ENCODE measurements around the gene CDS2.

The CDS2 gene

DNA sequence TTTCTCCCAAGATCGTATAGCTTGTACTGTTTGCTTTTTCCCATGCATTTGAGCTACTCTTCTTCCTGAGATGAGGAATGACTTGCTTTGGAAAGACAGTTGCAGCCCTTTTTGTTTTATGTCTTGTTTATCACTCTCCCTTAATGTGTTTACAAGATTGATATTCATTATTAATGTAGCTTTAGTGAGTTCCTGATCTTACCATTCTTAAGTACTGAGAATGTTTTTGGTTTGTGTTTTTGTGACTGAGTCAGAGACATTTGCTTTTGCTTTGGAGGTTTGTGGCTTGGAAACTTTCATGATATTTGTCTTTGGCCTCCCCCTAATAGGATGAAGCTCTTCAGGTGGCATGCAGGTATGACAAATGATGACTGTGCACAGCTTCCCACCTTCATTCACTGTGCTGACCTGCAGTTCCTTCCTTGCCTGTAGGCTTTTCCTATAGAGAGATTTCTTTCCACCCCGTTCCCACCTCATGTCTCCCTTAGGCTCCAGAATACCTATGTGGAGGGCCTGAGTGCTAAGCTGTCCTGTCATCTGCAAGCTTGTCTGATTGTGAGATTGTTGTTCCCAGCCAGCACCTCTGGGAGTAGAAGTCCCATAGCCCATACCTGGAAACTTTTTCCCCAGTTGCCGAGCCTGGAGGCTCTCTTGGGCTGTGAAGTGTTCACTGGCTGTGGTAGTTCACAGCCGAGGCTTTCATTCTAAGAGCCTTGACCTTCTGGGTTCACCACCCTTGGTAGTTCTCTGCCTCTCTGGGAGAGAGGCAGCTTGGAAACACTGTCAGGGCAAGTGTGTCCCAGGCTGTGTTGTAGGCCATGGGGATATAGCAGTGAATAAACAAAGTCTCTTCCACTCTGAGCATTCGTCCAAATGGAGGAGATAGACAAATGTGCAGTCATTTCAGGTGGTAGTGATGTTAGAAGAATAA is 27.1 kb downstream of the CDS2 start:
- DNase-seq (ENCODE audit: low read depth) = peak; percentile 12

DNA sequence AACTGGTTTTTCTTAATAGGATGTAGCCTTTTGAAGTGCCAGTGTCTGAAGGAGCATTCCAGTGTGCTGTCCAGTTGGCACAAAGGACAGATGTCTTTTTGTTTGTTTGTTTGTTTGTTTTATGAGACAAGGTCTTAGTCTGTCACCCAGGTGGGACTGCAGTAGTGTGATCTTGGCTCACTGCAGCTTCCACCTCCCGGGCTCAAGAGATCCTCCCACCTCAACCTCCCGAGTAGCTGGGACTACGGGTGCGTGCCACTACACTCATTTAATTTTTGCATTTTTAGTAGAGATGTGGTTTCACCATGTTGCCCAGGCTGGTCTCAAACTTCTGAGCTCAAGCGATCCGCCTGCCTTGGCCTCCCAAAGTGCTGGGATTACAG is 27.7 kb downstream of the CDS2 start:
- DNase-seq (ENCODE audit: low read depth) = no peak

DNA sequence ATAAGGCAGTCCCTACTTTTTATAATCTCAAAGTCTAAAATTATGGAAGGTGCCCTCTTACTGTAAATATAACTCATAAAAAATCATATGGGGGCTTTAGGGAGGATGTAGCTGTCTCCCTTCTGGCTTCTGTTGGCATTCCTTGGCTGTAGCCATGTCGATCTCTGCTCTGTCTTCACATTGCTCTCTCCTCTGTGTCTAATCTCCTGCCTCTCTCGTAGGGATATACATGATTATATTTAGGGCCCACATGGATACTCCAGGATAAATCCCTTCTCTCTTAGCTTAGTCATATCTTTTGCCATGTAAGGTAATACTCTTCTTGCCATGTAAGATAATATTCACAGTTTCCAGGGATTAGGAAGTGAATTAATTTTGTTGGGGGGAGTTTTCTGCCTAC is 28.6 kb downstream of the CDS2 start:
- DNase-seq (ENCODE audit: low read depth) = no peak

DNA sequence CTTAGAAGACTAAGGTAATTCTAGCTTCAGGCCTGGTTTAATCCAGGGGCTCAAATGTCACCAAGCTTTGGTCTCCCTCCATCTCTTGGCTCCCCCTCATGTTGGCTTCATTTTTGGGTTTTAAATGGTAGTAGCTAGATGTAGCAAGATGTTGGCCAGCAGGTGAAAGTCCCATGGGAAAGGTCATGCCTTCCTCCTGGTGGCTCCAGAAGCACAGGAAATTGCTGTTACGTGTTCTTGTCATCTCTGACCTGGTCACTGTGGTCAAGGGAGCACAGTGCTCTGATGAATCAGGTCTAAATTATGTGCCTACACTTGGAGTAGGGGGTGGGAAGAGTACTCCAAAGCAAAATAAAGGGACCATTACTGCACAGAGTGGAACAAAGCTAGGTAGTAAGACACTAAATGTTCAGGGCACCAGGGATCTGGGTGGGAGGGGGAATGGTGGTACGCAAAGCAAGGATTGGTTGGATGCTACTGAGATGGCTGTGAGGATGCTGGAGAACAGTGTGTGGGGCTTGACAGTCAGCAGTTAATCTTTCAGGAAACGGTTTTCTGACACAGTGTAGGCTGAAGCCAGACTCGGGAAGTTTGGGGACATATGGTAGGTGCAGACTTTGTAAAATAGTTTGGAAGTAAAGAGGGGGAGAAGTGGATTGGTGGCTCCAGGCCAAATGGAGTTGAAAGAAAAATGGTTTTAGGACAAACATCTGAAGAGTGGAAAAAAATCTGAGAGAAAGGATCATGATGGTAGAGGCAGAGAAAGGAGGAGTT is 30.1 kb downstream of the CDS2 start:
- DNase-seq (ENCODE audit: low read depth) = peak; percentile 84

DNA sequence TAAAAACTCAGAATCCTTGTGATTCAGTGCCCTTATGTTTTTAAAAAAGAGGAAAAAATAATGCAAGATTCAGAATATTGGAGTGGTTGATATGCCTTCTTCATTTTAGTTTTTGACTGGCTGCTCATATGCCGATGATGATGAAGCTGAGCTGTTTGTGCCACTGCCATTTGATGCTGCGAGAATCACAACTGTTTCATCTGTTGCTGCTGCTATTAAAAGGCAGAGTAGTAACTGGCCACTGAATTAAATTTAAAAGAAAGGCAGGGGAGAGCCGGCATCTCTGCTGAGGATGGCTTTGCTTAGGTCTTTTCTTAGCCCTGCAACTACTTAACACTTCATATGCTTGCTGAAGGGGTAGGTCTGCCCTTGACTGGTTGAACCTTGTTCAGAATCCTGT is 33.1 kb downstream of the CDS2 start:
- DNase-seq (ENCODE audit: low read depth) = no peak

DNA sequence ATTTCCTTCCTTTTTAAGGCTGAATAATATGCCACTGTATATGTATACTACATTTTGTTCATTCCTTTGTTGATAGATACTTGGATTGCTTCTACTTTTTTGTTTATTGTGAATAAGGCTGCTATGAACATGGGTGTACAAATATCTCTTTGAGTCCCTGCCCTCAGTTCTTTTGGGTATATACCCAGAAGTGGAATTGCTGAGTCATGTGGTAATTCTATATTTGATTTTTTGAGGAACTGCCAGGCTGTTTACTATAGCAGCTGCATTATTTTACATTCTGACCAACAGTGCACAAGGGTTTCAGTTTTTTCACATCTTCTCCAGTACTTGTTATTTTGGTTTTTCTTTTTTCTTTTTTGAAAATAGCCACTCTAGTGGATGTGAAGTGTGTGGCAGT is 34.1 kb downstream of the CDS2 start:
- DNase-seq (ENCODE audit: low read depth) = peak; percentile 9

DNA sequence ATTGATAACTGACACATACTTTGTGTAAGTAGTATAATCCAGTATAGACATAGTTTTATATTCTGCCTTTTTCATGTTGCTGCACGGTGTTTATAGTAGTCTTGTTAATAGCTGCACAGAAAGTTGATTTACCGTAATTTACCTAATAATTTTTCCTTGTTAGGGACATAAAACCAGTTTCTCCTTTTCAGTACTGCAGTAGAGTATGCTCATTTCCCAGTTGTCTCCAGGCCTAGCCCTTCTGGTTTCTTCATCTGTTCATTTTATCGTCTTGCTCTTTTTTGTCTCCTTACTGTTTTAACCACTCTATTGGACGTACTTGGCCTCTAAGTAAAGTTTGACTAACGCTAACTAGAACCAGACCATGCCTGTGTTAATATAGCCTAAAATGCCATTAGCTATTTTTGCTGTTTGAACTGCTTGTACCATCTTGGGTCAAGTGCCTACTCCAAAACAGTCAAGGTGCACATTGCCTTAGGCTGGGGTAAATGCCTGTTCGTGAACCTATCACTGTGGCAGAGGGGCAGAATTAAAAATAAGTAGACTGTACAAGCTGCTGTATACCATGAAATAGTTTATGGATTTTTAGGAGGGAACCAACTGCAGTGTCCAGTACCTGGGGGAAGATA is 34.8 kb downstream of the CDS2 start:
- no peak for DNase-seq (ENCODE audit: low read depth)

DNA sequence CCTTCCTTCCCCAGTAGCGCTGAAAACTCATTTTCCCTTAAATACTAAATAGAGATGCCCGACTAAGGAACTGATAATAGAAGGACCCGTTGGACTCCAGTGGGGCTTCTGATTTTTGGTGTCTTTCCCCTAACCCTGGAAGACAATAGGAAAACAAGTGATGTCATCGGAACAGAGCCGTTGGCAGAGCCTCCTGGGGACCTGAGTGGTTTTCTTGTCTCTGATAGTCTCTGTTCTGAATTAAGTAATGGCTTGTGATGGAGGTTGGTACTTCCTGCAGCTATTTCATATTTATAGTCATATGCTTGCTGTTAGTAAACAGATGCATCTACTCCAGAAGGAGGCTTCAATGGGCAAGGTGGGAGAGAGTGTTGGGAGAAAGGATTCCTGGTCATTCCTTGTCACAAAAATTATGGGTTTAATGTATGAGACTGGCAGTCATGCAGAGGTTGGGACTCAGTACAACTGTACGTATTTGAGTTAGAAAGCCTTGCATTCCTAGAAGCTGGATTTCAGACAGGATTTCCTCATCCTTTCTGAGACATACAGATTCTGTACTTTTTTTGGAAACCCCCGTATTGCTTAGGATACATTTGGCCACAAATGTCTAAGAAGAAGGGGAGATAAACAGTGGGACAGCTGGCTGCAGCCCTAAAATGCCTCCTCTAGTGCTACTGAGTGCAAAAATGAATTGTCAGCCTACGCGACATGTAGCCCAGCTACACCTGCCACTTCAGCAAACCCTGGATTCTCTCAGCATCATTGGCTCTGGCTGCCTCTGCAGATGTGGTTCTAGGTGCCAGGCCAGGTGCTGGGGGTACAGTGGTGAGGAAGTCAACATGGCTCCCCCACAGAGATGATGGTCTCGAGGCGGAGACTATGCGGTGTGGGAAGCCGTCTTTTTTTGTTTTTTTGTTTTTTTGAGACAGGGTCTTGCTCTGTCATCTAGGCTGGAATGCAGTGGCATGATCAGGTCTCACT is 38.1 kb downstream of the CDS2 start:
- DNase-seq (ENCODE audit: low read depth) = no peak

DNA sequence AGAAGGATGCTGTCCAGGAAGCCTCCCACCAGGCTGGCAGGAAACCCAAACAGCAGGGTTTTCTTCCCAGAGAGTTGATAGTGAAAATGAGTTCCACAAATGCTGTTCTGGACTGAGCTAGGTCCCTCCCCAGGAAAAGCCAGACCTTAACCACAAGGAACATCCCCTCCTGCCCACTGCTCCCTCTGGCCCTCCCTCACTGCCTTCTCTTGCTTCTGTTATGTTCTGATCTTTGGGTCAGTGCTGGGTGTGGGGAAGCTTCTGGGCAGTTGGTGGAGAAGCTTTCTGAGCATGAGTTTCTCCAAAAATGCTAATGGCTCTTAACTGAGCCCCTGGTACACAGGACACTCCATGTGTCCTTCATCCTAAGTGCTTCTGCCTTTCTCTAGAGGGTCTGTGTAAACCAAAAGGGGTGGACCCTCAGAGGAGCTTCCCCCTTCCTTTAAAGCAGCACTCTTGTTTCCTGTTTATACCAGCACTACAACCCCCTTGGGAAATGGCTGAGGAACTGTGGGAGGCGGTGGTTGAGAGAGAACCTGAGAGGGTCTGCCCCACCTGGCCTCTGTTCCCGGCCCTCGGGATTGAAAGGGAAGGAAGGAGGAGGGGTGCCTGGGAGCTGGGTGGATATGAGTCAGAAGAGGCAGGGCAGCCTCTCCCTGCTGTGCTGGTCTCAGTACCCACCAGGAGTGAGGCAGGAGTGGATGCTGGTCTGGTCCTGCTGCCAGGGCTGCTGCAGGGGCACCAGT is 42.0 kb downstream of the CDS2 start:
- peak; percentile 52 for DNase-seq (ENCODE audit: low read depth)

DNA sequence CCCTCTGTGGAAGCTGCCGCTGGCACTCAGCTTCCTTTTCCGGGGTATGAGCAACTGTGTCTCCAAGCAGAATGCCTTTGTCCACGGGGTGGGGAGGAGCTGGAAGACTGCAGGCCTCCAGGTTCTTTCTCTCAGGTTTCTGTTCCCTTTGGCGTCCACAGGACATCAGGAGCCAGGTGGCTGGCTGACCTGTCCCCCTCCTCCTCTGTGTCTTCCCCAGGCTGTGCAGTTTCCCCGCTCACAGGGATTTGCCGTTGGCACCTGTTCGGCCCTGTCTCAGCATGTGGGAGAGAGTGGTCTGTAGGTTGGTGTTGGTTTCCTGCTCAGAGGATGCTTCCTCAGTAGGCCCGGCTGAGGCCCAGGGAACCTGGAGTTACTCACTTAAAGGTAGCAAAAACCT is 43.5 kb downstream of the CDS2 start:
- DNase-seq (ENCODE audit: low read depth) = no peak

DNA sequence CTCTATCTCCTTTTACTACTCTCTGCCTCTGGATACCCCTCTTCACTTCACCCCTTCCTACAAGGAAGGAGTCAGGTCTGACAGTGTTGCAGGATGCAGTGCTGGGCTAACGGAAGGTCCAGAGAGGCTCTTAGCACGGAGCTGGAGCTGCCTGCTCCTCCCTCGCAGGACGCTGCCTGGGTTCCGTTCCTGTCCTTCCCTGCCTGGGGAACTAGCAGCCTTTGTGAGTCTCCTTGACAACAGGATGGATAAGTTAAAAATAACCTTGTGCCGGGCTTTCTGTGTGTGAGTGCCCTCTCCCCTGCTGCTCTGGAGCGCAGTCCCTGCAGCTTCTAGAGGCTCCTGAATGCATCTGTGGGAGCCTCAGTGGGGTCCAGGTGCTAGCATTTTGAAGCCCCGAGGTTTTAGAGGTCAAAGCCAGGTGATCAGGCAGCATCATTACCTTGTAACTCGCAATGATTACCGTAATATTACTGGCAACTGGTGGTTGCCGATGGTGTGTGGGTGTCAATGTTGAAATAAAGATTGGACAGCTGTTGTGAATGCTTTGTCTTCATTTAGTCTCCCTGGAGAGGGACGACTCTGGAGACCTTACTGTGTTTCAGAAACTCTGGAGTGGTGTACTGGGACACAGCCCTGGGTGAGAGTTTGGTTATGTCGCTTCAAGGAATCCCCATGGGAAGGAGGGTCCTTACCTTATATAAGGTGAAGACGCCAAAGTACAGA is 44.4 kb downstream of the CDS2 start:
- no peak for DNase-seq (ENCODE audit: low read depth)

DNA sequence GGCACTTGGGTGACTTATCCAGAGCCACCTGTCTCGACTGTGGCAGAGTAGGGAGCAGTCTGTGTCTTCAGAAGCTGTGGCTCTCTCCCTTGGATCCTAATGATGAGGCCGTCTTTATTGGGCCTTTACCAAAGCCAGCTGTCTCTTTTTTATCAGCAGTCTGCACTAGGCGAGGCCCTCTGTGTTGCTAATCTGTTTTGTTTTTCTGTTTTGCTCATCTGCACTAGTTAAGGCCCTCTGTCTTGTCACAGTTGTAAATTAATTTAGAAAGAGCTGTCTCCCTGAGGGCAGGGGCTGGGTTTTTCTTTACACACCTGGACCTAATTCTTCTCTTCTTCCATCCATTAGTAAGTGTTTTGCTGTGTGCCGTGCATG is 45.0 kb downstream of the CDS2 start:
- no peak for DNase-seq (ENCODE audit: low read depth)

DNA sequence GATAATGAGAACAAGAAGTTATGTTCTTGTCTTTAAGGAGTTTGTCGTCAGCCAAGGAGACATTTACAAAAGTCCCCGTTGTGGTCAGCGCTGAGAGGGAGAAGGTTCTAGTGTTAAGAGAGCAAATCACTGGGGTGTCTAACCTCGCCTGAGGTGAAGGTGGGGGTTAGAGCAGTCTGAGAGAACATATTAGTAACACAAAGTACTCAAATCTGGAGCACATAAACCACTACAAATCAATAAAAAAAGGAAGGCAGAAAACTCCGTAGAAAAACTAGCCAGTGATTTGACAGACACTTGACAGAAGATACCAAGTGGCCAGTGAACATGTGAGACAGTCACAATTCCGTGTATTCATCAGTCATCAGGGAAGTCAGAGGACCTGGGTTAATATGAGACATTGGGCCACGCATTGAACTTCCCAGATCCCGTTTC is 45.4 kb downstream of the CDS2 start:
- DNase-seq (ENCODE audit: low read depth) = no peak

DNA sequence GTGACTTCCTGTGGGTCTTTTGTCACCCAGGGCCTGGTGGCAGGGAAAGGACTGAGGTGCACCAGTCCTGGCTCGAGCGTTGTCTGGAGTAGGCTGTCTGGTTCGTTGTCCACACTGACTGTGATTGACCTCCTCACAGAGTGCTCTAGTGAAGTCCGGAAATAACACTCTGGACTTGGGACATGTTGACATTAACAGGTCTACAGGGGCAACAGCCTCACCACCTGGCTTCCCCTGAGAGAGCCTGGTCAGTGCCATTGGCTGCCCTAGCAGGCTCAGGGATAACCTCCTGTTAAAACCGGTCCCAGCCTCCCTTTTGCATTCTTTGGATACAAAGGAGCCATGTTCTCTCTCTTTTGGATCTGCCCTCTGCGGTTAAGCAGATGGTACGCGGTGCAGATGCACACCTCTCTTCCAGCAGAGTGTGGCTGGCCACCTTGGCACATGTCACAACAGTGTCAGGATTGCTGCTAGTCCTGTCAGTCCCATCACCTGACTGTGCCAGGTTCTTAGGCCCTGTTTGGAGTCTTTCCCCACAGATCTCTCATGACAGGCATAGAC is 46.2 kb downstream of the CDS2 start:
- DNase-seq (ENCODE audit: low read depth) = no peak

DNA sequence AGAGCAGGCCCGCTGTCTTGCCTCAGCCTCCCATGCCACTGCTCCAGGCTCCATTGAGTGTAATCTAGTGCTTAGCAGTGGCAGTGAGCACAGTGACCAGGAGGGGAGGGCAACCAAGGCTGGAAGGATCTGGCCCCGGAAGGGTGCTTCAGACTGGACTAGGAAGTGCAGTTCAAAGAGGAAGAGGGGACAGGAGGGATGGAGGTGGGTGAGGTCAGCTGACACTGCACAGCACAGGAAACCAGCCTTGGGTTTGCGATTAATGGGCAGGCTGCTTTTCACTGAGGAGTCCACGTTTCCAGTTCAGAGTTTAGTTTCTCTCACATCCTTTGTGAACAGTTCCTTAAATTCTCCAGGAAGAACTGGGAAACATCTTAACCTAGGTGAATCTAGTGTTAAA is 46.9 kb downstream of the CDS2 start:
- DNase-seq (ENCODE audit: low read depth) = no peak

DNA sequence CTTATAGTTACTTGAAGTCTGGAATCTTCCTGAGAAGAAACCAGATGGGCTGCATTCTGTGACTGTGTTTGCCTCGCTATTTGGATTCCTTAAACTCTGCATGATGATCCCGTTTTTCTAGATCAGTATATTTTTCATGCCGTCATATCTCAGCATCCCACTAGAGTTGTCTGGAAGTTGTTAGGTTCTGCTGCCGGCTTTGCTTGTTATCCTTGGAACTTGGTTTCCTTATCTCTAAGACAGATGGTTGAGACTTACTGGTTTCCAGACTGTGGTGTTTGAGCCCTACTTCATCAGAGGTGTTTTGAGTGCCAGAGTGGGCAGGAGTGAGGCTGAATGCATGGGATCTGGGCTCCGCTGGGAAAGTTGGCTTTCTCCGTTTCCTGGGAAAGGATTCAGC is 50.3 kb downstream of the CDS2 start:
- no peak for DNase-seq (ENCODE audit: low read depth)

DNA sequence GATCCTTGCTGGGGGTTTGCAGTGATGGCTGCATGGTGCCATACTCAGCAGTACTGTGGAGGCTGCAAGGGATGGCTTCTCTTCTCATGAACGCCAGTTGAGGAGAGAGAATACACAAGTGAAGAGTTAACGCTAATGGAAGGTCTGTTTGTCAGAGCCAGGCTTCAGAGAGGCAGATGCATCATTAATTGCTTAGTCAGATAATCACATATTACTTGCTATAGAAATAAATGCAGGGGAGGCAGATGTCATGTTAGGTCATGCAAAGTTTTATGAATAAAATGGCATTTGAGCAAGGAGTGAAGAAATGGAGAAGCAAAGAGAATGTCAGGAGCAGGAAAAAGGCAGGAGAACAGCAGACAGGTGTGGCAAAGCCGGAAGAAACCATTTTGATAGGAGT is 51.2 kb downstream of the CDS2 start:
- no peak for DNase-seq (ENCODE audit: low read depth)

DNA sequence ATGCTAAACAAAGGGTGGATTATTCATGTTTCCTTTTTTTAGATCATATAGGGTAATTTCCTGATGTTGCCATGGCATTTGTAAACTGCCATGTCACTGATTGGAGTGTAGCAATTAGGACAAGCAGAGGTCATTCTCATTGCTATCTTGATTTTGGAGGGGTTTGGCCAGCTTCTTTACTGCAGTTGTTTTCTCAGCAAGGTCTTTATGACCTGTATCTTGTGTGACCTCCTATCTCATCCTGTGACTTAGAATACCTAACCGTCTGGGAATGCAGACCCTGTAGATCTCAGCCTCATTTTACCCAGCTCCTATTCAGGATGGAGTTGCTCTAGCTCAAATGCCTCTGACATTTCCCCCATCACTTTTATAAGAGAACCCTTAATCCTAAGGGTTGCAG is 53.6 kb downstream of the CDS2 start:
- DNase-seq (ENCODE audit: low read depth) = no peak

DNA sequence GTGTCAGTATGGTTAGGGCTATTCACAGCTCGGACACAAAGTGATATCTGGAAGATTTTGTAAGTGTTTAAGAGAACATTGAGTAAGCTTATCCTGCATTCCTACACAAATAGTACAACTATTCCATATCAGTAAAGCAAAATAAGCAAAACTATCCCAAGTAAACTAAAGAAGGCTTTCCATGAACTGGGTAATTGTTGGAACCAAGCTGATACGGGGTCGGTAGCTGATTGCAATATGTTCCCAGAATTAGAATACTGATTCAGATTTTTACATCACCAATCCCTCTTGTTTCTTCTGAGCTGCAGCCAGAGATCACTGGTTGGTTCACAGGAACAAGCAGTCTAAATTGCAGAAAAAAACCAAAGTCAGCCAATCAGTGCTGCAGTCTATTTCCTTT is 54.1 kb downstream of the CDS2 start:
- no peak for DNase-seq (ENCODE audit: low read depth)

DNA sequence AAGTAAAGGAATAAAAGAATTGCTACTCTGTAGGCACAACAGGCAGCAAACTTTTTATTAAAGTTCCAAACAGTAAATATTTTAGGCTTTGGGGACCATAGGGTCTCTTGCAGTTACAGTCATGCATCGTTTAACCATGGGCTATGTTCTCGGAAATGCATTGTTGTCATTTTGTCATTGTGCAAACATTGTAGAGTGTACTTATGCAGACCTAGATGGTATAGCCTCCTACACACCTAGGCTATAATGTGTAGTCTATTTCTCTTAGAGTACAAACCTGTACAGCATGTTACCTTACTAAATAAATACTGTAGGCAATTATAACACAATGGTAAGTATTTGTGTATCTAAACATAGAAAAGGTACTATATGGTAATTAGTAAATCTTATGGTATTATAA is 54.7 kb downstream of the CDS2 start:
- DNase-seq (ENCODE audit: low read depth) = no peak
